WTC11 (cell line): Measurements from ENCODE around the gene UQCR11.

Experiments used
- CTCF ChIP-seq: fragments of 200-600 bp; IDR thresholded peaks from 2 replicates; pipeline ENCODE4 v1.8.0; 2022; ENCODE audit warnings: antibody characterized with exemption
- NFYB ChIP-seq: sonication (generic); formaldehyde crosslinking; conservative IDR thresholded peaks from 2 replicates; pipeline ENCODE4 v1.8.0; 2022; ENCODE audit warnings: low read depth, missing genetic modification reagents

GRCh38 chr19:1560286-1560882, 44.9 kb downstream of the UQCR11 start:
- TF ChIP-seq CTCF (no peak), NFYB (CRISPR knock-in tag) (no peak)
